ENCODE measurements around the gene ATG2A. TPM values are rescaled to one million over a fixed set of nuclear protein-coding genes. Genes with fewer than 3 reads are reported as not detected.

ATG2A gene
- total RNA-seq, 1 experiment from 2014 or later = 15.1 TPM

DNA sequence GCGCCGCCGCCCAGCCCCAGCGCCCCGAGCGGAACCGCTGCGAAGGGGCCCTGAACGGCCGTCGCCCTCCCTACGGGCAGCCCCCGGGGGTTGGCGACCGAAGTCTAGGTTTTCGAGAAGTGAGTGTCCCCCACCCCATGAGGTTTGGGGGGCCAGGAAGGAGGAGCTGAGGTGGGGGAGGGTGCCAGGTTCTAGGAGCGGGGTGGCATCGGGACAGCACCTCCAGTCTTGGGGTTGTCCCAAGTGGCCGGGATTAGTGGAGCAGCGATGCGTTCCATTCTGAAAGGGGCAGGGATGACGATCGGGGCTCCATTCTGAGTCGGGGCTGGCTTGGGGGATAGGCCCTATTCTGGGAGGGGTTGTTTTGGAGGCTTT is 7.9 kb upstream of the ATG2A start:
- no peak for DNase-seq (ENCODE audit: low spot score)

DNA sequence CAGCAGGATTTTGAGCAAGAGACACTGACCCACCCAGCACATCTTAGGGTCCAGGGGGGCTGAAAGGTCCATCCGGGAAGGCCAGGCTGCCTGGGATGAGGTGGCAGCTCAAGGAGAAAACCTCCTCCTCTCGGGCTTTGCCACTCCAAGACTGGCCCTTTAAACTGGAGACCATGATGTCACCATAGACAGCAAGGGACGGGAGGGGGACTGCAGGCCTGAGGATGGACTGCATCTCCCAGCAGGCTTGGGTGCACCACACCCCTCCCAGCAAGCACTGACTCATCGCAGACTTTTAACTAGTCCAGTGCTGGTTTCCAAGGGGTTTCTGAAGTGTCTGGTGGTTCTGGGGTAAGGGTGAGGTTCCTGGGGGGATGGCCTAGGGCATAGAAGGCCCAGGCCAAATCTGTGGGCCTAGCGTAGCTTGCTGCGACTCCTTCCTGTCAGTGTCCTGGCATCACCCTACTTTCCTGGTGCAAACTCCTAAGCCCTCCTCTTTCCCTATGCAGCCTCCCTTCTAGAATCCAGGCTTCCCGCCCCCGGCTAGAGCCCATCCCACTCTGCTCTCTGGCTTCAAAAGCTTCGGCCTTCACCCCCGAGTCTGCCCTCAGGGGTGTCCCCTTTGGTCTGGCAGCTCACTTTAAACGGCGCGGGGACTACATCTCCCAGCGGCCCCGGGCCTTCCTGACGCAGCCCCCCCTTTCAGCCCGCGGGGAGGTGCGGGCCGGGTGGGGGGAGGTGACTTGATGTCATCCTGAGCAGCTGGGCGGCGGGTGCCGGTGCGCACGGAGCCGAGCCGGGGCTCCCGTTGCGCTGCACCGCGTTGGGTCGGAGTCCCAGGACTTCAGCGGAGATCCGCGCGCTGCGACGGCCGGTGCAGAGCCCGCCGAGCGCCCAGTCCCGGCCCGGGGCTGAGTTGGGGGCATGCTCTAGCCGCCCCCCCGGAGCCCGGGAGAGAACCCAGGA is 7.2 kb upstream of the ATG2A start, which contains the start of gene PPP2R5B:
Gene PPP2R5B, plus strand, starts transcription at position 746 of the 966 bp plus-strand sequence. CDS start 1,046 bp downstream, outside the sequence.
- DNase-seq (ENCODE audit: low spot score) = peak; percentile 95

DNA sequence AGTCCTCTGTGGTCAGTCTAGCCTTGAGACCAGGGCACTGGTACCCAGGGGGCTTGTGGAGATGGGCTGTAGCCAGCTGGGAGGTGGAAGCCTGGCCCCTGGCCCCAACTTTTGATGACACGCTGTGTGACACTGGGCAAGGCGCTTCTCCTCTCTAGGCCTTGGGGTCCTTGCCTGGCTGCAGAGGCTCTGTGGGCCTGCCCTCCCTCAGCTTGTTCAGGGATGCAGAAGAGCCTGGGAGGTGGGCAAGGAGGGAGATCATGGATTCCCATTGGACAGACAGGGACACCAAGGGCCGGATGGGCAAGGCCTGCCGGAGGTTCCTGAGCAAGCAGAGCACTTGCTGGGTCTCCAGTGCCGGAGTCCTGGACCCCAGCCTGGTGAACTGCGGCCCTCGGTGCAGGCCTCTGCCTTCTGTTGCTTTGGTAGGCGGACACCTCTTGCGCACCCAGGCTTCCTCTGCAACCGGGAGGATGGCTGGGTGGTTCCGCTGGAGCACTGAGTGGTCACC is 6.2 kb upstream of the ATG2A start:
- no peak for DNase-seq (ENCODE audit: low spot score)

DNA sequence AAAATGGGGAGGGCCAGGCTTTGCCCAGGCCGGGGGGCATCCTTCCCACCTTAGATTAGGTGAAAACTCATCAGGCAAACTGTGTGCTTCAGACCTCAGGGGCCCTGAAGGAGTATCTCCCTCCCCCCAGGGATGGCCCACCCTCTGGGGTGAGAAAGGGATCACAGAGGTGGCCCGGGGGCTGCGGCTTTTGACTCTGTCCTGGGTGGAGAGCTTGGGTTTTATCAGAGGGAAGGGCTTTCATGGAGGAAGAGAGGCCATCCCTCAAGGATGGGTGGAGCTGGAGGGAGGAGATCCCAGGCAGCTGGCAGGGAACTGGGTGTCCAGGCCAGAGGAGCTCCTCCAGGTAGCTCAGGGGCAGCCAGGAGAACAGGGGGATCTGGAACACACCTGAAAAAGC is 4.4 kb upstream of the ATG2A start:
- no peak for DNase-seq (ENCODE audit: low spot score)

DNA sequence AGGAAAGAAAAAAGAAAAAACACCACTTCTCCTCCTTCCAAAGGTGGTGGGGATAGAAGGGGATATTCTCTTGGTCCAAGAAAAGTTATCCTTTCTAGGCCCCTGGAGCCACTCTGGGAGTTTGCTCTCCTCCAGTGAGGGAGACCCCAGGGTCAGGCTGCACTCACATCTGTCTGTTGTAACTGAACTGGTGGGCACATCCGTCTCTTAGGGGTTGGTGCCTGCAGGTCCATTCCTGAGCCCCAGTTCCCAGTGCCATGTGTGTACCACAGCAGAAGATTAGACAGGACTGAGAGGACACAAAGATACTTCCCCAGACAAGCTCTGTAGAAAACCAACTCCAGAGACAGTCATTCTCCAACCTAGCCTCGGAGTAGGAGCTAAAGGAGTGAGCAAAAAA is 3.1 kb upstream of the ATG2A start:
- no peak for DNase-seq (ENCODE audit: low spot score)

DNA sequence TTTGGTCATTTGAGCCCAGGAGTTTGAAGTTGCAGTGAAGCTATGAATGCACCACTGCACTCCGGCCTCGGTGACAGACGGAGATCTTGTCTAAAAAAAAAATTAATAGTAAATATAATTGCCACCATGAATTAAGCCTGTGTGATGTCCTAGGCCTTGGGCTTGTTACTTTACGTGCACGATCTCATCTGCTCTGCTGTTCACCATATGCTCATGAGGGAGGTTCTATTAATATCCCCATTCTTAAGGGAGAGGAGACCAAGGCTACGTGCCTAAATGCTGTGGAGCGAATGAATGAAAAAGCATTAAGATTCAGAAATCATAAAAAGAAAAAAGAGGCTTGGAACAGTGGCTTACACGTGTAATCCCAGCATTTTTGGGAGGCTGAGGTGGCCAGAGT is 2.6 kb upstream of the ATG2A start:
- DNase-seq (ENCODE audit: low spot score) = no peak

DNA sequence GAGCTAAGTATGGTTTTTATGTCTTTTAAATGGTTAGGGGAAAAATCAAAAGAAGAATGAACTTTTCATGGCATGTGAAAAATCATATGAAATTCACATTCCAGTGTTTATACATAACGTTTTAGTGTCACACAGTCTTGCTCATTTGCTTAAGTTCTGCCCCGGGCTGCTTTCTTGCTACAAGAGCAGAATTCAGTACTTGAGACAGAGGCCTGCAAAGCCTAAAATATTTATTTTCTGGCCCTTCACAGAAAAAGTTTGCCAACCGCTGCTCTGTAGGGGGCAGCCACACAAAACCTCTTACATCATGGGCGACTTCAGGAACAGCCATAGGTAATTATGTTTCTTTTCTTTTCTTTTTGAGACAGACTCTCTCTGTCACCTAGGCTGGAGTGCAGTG is 1.0 kb upstream of the ATG2A start:
- no peak for DNase-seq (ENCODE audit: low spot score)

DNA sequence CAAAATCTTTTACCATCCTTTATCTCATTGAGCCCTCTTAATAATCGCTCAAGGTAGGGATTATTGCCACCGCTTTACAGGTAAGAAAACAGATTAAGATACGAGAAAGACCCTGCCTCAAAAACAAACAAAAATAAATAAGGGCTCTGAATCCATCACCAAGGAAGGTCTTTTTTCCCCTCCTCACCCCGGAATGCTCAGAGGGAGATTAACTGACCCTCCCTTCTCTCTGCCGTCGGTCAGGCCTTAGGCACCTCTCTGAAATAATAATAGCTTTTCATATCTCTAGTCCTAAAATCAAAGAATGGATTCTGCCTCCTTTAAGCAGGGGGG is 620 bp upstream of the ATG2A start:
- DNase-seq (ENCODE audit: low spot score) = no peak

DNA sequence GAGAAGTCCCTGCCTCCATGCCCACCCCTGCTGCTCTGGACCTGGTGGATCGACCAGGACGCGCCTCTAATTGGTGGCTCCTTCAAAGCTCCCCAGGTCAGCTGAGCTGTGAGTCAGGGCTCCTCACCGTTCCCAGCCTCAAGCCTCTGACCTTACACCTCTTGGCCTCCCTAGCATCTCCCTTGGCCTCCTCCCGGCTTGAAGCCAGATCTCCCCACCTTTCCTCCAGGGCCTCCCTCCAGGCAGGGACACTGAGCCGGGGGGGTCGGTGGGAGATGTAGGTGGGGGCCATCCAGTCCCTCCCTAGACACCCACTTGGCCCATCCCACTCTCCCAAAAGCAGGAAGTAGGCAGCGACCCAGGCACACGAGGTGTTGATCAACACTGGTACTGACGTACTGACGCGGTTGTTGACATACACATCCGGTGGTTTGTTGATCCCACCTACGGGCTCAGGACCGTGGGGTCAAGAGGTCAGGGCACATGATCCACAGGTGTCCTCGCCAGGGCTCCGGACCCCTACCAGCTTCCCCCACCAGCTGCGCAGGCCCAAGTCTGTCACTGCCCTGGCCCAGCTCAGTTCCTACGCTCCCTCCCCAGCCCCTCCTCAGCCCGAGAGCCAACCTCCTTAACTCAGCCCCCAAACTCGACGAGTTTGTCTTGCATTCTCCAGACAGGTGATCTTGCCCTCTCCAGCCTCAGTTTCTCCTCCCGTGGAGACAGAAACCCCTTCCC is 802 bp downstream of the ATG2A start:
- peak; percentile 42 for DNase-seq (ENCODE audit: low spot score)

DNA sequence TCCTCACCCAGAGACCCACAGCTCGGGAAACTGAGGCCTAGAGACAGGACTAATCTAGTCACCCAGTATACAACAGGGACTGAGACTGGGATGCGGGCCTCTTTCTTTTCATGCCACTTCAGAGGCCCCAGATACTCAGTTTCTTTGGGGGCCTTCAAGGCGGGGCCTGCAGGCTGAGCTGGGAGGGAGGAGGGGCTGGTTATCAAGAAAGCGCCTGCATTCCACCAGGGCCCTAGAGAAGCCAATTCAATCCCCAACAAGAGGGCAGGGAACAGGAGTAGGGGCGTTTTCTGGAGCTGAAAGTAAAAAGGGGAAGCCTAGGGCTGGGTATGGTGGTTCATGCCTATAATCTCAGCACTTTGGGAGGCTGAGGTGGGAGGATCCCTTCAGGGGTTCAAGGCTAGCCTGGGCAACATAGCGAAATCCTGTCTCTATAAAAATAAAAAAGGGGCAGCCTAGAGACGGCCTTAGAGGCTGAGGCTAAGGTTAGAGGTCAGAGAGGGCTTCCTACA is 1.6 kb downstream of the ATG2A start:
- no peak for DNase-seq (ENCODE audit: low spot score)

DNA sequence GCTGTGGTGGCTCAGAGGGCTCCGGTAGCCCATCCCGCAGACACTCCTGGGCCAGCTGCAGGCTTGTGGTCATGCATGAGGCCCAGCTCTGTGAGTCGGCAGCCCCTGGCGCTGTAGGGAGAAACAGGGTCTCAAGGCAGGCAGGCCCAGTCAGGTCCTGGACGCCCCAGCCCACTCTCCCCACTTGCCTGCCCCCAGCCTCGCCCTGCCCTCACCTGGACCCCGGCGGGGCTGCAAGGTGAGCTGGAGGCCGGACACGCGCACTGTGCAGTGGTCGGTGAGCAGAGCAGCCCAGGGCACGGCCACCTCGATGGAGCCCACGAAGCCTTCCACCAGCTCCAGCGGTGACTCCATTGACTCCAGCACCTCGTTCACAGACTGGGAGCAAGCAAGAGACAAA is 2.9 kb downstream of the ATG2A start:
- DNase-seq (ENCODE audit: low spot score) = no peak

DNA sequence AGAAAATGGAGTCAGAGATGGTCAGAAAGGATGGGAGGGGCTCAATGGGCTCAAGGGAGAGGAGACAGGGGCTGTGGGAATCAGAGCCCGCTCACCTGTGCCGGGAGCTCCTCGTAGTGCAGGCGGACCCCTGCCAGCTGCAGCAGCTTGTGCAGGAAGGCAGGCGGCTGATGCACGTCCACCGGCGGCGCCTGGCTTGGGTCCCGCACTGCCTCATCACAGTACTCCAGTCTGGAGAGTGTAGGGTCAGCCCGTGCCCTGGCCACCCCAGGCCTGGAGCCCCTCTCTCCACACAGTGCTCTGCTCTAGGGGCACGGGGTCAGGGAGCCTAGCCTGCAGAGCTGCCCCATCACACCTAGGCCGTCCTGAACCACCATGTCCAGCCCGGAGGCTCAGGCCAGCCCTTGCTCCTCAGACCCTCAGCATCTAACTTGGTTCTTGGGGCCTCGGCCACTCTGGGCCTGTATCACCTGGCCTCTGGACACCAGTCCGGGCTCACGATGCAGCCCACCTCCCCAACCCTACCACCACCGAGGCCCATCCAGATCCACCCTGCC is 3.8 kb downstream of the ATG2A start:
- DNase-seq (ENCODE audit: low spot score) = no peak

DNA sequence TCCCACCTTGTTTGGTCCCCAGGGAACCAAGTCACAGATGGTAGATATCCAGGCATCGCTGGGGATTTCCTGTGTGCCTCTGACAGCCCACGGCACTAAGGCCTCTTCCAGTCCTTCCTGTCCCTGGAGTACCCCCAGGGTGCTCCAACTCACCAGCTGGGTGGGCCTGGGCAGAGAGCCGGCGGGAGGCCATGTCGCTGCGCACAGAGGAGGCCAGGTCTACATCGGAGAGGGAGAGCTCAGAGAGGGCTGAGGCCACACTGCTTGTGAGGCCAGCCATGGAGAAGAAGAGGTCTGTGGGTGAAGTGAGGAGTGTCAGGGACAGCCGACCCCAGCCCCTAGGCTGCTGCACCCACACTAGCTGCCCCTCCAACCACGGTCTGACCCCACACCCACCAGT is 5.3 kb downstream of the ATG2A start:
- no peak for DNase-seq (ENCODE audit: low spot score)

DNA sequence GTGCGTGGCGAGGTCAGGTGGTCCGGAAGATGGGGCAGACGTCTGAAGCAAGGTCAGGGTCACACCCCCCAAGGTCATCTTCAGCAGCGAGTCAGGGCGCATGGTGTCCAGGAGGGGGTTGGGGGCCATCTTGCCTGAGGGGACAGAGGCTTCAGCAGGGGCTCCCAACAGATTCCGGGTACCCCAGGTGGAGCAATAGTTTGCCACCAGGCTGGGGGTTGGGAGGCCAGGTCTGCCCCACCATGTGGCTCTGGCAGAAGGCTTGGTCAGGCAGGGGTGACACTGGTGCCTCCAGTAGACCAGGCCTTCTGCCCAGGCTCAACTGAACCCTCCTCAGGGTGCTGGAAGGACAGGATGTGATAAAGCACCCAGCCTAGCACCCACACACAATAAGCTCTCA is 5.9 kb downstream of the ATG2A start:
- DNase-seq (ENCODE audit: low spot score) = no peak

DNA sequence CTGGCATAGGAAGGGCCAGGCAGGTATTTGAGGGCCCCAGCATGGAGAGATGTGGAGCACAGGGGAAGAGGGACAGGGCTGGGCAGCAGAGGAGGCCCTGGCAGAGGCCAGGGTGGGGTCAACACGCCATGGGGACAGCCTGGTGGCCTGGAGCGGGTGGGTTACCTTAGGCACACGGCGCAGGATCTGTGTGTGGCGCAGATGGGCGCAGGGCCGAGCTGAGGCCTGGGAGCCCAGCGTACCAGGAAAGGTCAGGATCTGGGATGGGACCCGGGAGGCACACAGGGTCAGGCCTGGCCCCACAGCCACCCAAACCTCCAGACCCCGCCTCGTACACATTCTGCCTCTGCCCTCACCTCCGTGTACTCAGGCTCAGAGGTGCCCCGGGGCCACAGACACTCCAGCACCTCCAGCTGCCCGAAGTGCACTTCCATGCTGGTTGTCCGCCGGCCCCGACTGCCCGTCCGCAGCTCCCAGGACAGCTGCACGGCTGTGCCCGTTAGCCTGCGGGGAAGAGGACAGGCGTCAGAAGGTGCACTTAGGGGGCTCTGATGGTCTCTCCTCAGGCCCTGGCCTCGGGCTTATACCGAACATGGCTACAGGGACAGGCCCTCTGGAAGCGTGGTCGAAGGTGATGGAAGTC is 6.4 kb downstream of the ATG2A start:
- DNase-seq (ENCODE audit: low spot score) = no peak

DNA sequence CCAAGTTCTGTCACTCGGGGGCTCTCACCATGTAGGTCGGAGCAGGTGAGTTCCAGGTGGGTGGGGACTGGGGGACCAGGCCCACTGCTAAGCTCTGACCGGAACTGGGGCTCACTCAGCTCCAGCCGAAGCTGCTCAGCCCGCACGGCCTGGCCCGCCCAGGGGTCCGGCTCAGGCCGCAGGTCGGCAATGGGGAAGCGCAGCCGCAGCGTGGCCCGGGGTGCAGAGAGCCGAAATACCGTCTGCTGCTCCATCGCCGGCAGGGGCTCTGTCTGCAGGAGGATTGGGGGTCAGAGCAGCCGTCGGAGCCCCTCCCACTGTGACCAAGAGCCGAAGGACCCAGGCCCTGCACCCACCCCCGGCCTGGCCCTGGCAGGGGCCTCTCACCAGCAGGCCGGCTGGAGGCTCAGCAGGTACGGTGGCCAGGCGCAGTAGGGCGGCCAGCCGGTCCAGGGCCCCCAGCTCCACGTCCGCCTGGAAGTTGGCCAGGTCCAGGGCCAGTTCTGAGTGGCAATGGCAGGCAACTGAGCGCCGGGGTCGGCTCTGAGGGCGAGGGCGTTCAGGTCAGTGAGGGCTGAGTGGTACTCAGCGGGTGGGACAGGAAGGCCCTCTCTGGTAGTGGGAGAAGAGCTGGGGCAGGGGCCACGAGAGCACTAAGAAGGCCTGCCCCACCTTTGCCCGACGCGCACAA is 7.2 kb downstream of the ATG2A start:
- DNase-seq (ENCODE audit: low spot score) = no peak

DNA sequence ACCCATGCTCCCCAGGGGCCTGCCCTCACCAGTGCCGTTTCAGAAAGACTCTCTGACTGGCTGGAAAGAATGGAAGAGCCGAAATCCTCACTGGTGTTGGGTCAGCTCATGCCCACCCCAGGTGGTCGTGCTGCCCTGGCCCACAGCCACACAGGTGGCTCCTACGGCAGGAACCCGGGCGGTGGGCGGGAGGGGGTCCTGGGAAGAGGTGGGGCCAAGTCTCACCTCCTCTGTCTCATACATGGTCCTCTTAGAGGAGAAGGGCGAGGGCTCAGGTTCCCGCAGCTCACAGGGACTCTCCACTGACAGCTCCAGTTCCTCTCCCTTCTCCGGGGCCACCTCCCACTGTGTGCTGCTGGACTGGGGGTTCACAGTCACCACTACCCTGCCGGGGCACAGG is 8.2 kb downstream of the ATG2A start:
- DNase-seq (ENCODE audit: low spot score) = no peak

DNA sequence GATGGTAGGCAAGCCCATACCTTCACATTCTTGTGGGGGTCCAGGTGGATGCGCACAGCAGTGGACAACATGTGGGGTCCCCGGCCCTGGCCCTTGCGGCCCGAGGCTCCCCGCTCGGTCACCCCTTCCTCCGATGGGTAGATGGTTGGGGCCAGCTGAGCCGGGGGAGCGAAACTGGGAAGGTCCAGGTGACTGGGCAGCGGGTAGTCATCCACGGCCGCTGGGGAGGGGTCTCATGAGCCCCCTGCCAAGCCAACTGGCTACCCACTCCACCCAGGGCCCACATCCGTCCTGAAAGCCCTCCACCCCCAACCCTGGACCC is 10.7 kb downstream of the ATG2A start:
- no peak for DNase-seq (ENCODE audit: low spot score)

DNA sequence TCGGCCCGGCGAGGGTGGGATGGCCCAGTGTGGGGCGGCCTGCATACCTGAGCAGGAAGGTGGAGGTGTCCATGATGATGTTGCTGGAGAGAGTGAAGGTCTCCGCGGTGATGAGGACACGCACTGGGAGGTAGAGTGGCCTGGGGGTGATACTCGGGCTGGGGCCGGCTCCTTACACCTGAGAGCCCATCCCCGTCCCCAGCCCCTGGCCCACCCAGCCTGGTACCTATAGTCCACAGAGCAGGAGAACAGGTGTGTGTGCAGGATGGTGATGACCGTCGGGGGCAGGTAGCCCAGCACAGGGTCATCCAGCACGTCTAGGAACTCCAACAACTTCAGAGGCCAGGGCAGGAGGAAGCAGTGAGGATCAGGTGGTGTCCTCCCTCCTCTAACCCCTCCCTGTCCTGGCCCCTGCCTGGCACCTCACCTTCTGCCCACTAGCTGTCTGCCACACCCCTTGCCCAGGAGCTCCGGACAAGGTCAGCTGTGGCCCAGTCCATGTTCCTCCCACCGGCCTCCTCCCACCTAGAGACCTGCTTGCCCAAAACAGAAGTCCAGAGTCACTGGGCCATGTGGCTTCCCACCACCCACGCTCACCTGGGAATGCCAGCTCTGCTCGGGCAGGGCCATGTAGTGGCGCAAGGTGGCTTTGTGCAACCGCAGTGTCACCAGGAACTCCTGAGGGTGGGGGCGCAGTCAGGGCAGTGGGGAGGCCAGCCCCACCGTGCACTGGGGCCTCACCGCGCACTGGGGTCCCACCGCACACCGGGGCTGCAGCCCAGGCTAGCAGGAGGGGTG is 11.3 kb downstream of the ATG2A start:
- DNase-seq (ENCODE audit: low spot score) = no peak

DNA sequence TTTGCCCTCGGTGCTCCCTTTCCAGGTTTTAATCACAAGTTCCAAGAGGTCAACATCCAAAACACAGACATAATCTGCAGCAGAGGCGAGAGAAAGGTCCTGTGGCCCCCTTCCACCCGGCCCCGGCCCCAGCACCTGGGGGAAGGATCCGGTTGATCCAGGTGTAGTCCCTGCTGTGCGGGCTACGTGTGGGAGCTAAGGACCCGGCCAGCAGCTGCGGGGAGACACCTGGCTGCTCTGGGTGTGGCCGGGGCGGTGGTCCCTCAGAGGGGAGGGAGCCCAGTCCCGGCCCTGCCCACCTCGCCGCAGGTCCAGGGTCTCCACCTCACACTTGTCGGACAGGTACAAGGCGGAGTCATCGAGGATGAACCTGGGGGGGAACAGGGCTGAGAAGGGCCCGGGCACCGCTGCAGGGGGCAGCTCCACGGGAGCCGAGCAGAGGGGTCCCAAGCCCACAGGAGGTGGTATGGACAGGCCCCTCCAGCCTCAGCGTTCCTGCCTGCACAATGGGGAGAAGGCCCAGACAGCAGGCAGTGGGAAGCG is 13.6 kb downstream of the ATG2A start:
- DNase-seq (ENCODE audit: low spot score) = no peak
